ENCODE data around the gene TCTN1. TPM values are rescaled to one million over a fixed set of nuclear protein-coding genes. Genes with fewer than 3 reads are reported as not detected.

TCTN1 gene
- total and polyA plus RNA-seq, 2 of the 13 experiments (the other 11 are each of a cell fraction or from before 2014, with no cell fraction given), result 13.6 to 16.0 TPM

DNA sequence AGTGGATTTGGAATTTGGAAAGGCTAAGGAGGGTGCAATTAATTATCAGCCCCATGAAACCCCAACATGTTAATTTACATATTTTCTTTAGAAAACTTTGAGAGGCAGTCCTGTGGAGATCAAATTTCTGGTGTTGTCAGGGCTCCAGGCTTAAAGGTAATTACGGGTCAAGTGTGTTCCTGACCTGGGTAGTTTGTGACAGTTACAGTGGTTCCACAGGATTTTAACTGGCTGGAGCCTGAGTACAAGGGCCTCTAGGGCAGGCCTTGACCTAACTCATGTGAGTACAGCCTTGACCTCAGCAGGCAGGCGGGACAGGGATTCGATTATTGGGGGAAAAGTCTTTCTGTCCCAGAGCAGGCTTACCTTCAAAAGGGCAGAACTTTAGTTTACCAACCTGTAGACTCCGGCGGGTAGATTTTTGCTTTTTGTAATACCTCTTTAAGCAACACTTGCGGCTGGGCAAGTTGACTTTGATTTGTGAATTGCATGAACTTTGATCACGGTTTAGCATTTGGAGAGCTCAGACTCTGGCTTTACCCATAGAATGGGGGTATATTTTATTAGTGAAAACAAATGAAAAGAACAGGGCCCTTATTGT is 22.4 kb upstream of the TCTN1 start (continued):
- TF ChIP-seq, protein P1, sequence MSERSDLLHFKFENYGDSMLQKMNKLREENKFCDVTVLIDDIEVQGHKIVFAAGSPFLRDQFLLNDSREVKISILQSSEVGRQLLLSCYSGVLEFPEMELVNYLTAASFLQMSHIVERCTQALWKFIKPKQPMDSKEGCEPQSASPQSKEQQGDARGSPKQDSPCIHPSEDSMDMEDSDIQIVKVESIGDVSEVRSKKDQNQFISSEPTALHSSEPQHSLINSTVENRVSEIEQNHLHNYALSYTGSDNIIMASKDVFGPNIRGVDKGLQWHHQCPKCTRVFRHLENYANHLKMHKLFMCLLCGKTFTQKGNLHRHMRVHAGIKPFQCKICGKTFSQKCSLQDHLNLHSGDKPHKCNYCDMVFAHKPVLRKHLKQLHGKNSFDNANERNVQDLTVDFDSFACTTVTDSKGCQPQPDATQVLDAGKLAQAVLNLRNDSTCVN (CRISPR knock-in tag; IDR thresholded peaks at IDR 0.05; ENCODE audit: borderline replicate concordance), result peak; percentile 91; the same call in 1 of the 2 replicates
- TF ChIP-seq ZNF766 (CRISPR knock-in tag; IDR thresholded peaks at IDR 0.05; ENCODE audit: borderline replicate concordance) (no peak), RAD51 (IDR thresholded peaks at IDR 0.05; ENCODE audit: borderline replicate concordance) (no peak), HHEX (CRISPR knock-in tag; IDR thresholded peaks at IDR 0.05) (no peak; the same call in 1 of the 2 replicates), SOX5 (CRISPR knock-in tag; IDR thresholded peaks at IDR 0.05; ENCODE audit: borderline replicate concordance) (peak; percentile 76), HNRNPH1 (optimal IDR thresholded peaks at IDR 0.05; ENCODE audit: low read depth, low read length) (no peak), MIXL1 (CRISPR knock-in tag; IDR thresholded peaks at IDR 0.05) (peak; percentile 60; the same call in 1 of the 2 replicates), HNRNPL (IDR thresholded peaks at IDR 0.05; ENCODE audit: low read depth, low read length) (no peak), ZBTB3 (CRISPR knock-in tag; IDR thresholded peaks at IDR 0.05; ENCODE audit: borderline replicate concordance, low read depth) (no peak), ZNF619 (CRISPR knock-in tag; IDR thresholded peaks at IDR 0.05) (no peak), ZNF367 (CRISPR knock-in tag; IDR thresholded peaks at IDR 0.05; ENCODE audit: borderline replicate concordance) (no peak), CHD2 (IDR thresholded peaks at IDR 0.05; ENCODE audit: low read depth, low read length) (no peak), ZSCAN12 (CRISPR knock-in tag; IDR thresholded peaks at IDR 0.05) (no peak), BHLHE40 (IDR thresholded peaks at IDR 0.05; ENCODE audit: low read length) (no peak), HDAC1 (CRISPR knock-in tag; IDR thresholded peaks at IDR 0.05) (peak; percentile 68), BRD4 (CRISPR knock-in tag; IDR thresholded peaks at IDR 0.05) (no peak), ZSCAN25 (CRISPR knock-in tag; IDR thresholded peaks at IDR 0.05) (no peak)
- TF ChIP-seq, protein P2, sequence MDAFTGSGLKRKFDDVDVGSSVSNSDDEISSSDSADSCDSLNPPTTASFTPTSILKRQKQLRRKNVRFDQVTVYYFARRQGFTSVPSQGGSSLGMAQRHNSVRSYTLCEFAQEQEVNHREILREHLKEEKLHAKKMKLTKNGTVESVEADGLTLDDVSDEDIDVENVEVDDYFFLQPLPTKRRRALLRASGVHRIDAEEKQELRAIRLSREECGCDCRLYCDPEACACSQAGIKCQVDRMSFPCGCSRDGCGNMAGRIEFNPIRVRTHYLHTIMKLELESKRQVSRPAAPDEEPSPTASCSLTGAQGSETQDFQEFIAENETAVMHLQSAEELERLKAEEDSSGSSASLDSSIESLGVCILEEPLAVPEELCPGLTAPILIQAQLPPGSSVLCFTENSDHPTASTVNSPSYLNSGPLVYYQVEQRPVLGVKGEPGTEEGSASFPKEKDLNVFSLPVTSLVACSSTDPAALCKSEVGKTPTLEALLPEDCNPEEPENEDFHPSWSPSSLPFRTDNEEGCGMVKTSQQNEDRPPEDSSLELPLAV (CRISPR knock-in tag; conservative IDR thresholded peaks at IDR 0.05; ENCODE audit: low read depth), result no peak
- TF ChIP-seq, protein P3, sequence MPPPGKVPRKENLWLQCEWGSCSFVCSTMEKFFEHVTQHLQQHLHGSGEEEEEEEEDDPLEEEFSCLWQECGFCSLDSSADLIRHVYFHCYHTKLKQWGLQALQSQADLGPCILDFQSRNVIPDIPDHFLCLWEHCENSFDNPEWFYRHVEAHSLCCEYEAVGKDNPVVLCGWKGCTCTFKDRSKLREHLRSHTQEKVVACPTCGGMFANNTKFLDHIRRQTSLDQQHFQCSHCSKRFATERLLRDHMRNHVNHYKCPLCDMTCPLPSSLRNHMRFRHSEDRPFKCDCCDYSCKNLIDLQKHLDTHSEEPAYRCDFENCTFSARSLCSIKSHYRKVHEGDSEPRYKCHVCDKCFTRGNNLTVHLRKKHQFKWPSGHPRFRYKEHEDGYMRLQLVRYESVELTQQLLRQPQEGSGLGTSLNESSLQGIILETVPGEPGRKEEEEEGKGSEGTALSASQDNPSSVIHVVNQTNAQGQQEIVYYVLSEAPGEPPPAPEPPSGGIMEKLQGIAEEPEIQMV (CRISPR knock-in tag; IDR thresholded peaks at IDR 0.05; ENCODE audit: low read depth), result no peak
- TF ChIP-seq, protein P4, sequence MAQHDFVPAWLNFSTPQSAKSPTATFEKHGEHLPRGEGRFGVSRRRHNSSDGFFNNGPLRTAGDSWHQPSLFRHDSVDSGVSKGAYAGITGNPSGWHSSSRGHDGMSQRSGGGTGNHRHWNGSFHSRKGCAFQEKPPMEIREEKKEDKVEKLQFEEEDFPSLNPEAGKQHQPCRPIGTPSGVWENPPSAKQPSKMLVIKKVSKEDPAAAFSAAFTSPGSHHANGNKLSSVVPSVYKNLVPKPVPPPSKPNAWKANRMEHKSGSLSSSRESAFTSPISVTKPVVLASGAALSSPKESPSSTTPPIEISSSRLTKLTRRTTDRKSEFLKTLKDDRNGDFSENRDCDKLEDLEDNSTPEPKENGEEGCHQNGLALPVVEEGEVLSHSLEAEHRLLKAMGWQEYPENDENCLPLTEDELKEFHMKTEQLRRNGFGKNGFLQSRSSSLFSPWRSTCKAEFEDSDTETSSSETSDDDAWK (CRISPR knock-in tag; IDR thresholded peaks at IDR 0.05), result no peak
- TF ChIP-seq, protein P5, sequence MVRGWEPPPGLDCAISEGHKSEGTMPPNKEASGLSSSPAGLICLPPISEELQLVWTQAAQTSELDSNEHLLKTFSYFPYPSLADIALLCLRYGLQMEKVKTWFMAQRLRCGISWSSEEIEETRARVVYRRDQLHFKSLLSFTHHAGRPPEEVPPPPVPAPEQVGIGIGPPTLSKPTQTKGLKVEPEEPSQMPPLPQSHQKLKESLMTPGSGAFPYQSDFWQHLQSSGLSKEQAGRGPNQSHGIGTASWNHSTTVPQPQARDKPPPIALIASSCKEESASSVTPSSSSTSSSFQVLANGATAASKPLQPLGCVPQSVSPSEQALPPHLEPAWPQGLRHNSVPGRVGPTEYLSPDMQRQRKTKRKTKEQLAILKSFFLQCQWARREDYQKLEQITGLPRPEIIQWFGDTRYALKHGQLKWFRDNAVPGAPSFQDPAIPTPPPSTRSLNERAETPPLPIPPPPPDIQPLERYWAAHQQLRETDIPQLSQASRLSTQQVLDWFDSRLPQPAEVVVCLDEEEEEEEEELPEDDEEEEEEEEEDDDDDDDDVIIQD (CRISPR knock-in tag; IDR thresholded peaks at IDR 0.05; ENCODE audit: low read depth), result peak; percentile 52; the same call in 1 of the 2 replicates
- TF ChIP-seq, protein P6, sequence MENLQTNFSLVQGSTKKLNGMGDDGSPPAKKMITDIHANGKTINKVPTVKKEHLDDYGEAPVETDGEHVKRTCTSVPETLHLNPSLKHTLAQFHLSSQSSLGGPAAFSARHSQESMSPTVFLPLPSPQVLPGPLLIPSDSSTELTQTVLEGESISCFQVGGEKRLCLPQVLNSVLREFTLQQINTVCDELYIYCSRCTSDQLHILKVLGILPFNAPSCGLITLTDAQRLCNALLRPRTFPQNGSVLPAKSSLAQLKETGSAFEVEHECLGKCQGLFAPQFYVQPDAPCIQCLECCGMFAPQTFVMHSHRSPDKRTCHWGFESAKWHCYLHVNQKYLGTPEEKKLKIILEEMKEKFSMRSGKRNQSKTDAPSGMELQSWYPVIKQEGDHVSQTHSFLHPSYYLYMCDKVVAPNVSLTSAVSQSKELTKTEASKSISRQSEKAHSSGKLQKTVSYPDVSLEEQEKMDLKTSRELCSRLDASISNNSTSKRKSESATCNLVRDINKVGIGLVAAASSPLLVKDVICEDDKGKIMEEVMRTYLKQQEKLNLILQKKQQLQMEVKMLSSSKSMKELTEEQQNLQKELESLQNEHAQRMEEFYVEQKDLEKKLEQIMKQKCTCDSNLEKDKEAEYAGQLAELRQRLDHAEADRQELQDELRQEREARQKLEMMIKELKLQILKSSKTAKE (CRISPR knock-in tag; IDR thresholded peaks at IDR 0.05; ENCODE audit: borderline replicate concordance), result peak; percentile 96
